ENCODE results near the gene NXF2. TPM values are rescaled to one million over a fixed set of nuclear protein-coding genes. Genes with fewer than 3 reads are reported as not detected.
"Not testable (repeated sequence)": the region's sequence is repeated elsewhere in the genome, so short reads cannot be mapped to it uniquely, and the experiment has no call there.

Gene NXF2, protein sequence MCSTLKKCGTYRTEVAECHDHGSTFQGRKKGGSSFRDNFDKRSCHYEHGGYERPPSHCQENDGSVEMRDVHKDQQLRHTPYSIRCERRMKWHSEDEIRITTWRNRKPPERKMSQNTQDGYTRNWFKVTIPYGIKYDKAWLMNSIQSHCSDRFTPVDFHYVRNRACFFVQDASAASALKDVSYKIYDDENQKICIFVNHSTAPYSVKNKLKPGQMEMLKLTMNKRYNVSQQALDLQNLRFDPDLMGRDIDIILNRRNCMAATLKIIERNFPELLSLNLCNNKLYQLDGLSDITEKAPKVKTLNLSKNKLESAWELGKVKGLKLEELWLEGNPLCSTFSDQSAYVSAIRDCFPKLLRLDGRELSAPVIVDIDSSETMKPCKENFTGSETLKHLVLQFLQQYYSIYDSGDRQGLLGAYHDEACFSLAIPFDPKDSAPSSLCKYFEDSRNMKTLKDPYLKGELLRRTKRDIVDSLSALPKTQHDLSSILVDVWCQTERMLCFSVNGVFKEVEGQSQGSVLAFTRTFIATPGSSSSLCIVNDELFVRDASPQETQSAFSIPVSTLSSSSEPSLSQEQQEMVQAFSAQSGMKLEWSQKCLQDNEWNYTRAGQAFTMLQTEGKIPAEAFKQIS
- not detected for total RNA-seq
- not detected for polyA plus RNA-seq

GRCh38 chrX:102246893-102247292 lies at the start of gene NXF2:
Gene NXF2, plus strand, starts transcription at chrX:102247167. Its CDS starts 59,912 bp downstream, at chrX:102307079.
- intact Hi-C loops (cut with DNase I); H3K27me3 ChIP-seq; H3K36me3 ChIP-seq; H3K9me3 ChIP-seq; H3K27ac ChIP-seq; DNase-seq; H3K4me1 ChIP-seq; H3K4me3 ChIP-seq: not testable (repeated sequence)
- WGBS, 2 donors, result no CpG with 5 or more reads among the region's 9 CpGs

GRCh38 chrX:102207940-102208339 lies 39.0 kb upstream of the NXF2 start:
- H3K9me3 ChIP-seq; DNase-seq; H3K4me3 ChIP-seq; H3K27ac ChIP-seq; H3K4me1 ChIP-seq; H3K27me3 ChIP-seq; intact Hi-C loops (cut with DNase I); H3K36me3 ChIP-seq: not testable (repeated sequence)
- no CpG with 5 or more reads among the region's 5 CpGs for WGBS, 2 donors

- H3K36me3 ChIP-seq; H3K9me3 ChIP-seq; H3K4me3 ChIP-seq; DNase-seq; H3K27ac ChIP-seq; H3K4me1 ChIP-seq; H3K27me3 ChIP-seq; intact Hi-C loops (cut with DNase I): not testable (repeated sequence)
- whole genome bisulfite sequencing, 2 donors, result no CpG with 5 or more reads among the region's 15 CpGs
Measured at GRCh38 chrX:102214986-102215385, 32.0 kb upstream of the NXF2 start, which contains the start of gene TCP11X1. Gene TCP11X1, plus strand, starts transcription at chrX:102215301.

GRCh38 chrX:102216497-102216896 lies 30.5 kb upstream of the NXF2 start:
- H3K4me3 ChIP-seq; intact Hi-C loops (cut with DNase I); H3K4me1 ChIP-seq; H3K27ac ChIP-seq; H3K36me3 ChIP-seq; H3K27me3 ChIP-seq; H3K9me3 ChIP-seq; DNase-seq: not testable (repeated sequence)
- no CpG with 5 or more reads among the region's 3 CpGs for WGBS, 2 donors

- H3K4me3 ChIP-seq; H3K27me3 ChIP-seq; H3K27ac ChIP-seq; H3K36me3 ChIP-seq; H3K9me3 ChIP-seq; intact Hi-C loops (cut with DNase I); H3K4me1 ChIP-seq: not testable (repeated sequence)
- peak; percentile 24 for DNase-seq
- WGBS, 2 donors, result 87% methylated on average over 5 of the region's 7 CpGs
Measured at GRCh38 chrX:102235678-102236077, 11.3 kb upstream of the NXF2 start.

- DNase-seq, result peak; percentile 30
- WGBS, 2 donors, result 91% methylated on average over 10 of the region's 15 CpGs
- H3K27me3 ChIP-seq; H3K4me1 ChIP-seq; H3K36me3 ChIP-seq; intact Hi-C loops (cut with DNase I); H3K27ac ChIP-seq; H3K4me3 ChIP-seq; H3K9me3 ChIP-seq: not testable (repeated sequence)
Measured at GRCh38 chrX:102240265-102240664, 6.7 kb upstream of the NXF2 start.

GRCh38 chrX:102272231-102272630 lies 25.3 kb downstream of the NXF2 start:
- intact Hi-C loops (cut with DNase I); H3K4me3 ChIP-seq; H3K27ac ChIP-seq; H3K9me3 ChIP-seq; DNase-seq; H3K4me1 ChIP-seq; H3K36me3 ChIP-seq; H3K27me3 ChIP-seq: not testable (repeated sequence)
- WGBS, 2 donors, result no CpG with 5 or more reads among the region's 4 CpGs

- 71 to 81% methylated on average over 4 of the region's 4 CpGs for WGBS, 2 donors
- Histone ChIP-seq H3K9me3 (no peaks in the 10 kb centered on the region), H3K4me1 (no peaks in the 10 kb centered on the region), H3K27ac (no peak overlapping the region), H3K36me3 (no peaks in the 10 kb centered on the region), H3K27me3 (no peaks in the 10 kb centered on the region), H3K4me3 (no peak overlapping the region)
- DNase-seq, result peak; percentile 11
- no peak for TF ChIP-seq POLR2A (IDR thresholded peaks at IDR 0.05)
- no peak for TF ChIP-seq EP300 (IDR thresholded peaks at IDR 0.05)
- TF ChIP-seq POLR2AphosphoS5 (IDR thresholded peaks at IDR 0.05), result no peak
- TF ChIP-seq, protein P1, sequence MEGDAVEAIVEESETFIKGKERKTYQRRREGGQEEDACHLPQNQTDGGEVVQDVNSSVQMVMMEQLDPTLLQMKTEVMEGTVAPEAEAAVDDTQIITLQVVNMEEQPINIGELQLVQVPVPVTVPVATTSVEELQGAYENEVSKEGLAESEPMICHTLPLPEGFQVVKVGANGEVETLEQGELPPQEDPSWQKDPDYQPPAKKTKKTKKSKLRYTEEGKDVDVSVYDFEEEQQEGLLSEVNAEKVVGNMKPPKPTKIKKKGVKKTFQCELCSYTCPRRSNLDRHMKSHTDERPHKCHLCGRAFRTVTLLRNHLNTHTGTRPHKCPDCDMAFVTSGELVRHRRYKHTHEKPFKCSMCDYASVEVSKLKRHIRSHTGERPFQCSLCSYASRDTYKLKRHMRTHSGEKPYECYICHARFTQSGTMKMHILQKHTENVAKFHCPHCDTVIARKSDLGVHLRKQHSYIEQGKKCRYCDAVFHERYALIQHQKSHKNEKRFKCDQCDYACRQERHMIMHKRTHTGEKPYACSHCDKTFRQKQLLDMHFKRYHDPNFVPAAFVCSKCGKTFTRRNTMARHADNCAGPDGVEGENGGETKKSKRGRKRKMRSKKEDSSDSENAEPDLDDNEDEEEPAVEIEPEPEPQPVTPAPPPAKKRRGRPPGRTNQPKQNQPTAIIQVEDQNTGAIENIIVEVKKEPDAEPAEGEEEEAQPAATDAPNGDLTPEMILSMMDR (IDR thresholded peaks at IDR 0.05), result no peak
- intact Hi-C loops (cut with DNase I), result no loop called here
Measured at GRCh38 chrX:102338162-102338561, 91.2 kb downstream of the NXF2 start.

Measured in sigmoid colon (tissue), 7 donors.